Measurements from ENCODE around the gene TMEM130.

Gene TMEM130

GRCh38 chr7:98869597-98870120, at the start of gene TMEM130:
Gene TMEM130 (minus strand): TSS chr7:98870014. CDS start chr7:98869861, 153 bp downstream.
- ATAC-seq = peak; percentile 37
- no peaks in the 10 kb centered on the region for H3K9me3 Mint-ChIP-seq
- peak within 1 kb of the TSS; percentile 79 for H3K27ac Mint-ChIP-seq
- H3K36me3 Mint-ChIP-seq = no peaks in the 10 kb centered on the region
- H3K27me3 Mint-ChIP-seq = no peaks in the 10 kb centered on the region
- peak within 1 kb of the TSS; percentile 85 for H3K4me3 Mint-ChIP-seq
- H3K4me1 Mint-ChIP-seq = peaks cover 18% of the 10 kb centered on the region

- Mint-ChIP-seq H3K27ac (no peak overlapping the region), H3K4me1 (no peaks in the 10 kb centered on the region), H3K36me3 (peaks cover 67% of the 10 kb centered on the region), H3K4me3 (no peak overlapping the region), H3K9me3 (no peaks in the 10 kb centered on the region), H3K27me3 (no peaks in the 10 kb centered on the region)
- no peak for ATAC-seq
These were observed 47.5 kb upstream of the TMEM130 start for GRCh38 chr7:98917331-98917730.

GRCh38 chr7:98913612-98914011, 43.8 kb upstream of the TMEM130 start:
- Mint-ChIP-seq H3K36me3 (peaks cover 61% of the 10 kb centered on the region), H3K27me3 (no peaks in the 10 kb centered on the region), H3K27ac (no peak overlapping the region), H3K9me3 (no peaks in the 10 kb centered on the region), H3K4me1 (no peaks in the 10 kb centered on the region), H3K4me3 (no peak overlapping the region)
- no peak for ATAC-seq

GRCh38 chr7:98913026-98913425, 43.2 kb upstream of the TMEM130 start:
- no peak overlapping the region for H3K27ac Mint-ChIP-seq
- peaks cover 66% of the 10 kb centered on the region for H3K36me3 Mint-ChIP-seq
- no peak for ATAC-seq
- H3K9me3 Mint-ChIP-seq = no peaks in the 10 kb centered on the region
- H3K4me1 Mint-ChIP-seq = no peaks in the 10 kb centered on the region
- H3K27me3 Mint-ChIP-seq = no peaks in the 10 kb centered on the region
- no peak overlapping the region for H3K4me3 Mint-ChIP-seq

GRCh38 chr7:98911916-98912315, 42.1 kb upstream of the TMEM130 start:
- H3K4me3 Mint-ChIP-seq = no peak overlapping the region
- no peak for ATAC-seq
- H3K9me3 Mint-ChIP-seq = no peaks in the 10 kb centered on the region
- H3K27me3 Mint-ChIP-seq = no peaks in the 10 kb centered on the region
- no peak overlapping the region for H3K27ac Mint-ChIP-seq
- peaks cover 65% of the 10 kb centered on the region for H3K36me3 Mint-ChIP-seq
- no peaks in the 10 kb centered on the region for H3K4me1 Mint-ChIP-seq

- peaks cover 59% of the 10 kb centered on the region for H3K36me3 Mint-ChIP-seq
- no peak overlapping the region for H3K4me3 Mint-ChIP-seq
- no peak overlapping the region for H3K27ac Mint-ChIP-seq
These were observed 40.6 kb upstream of the TMEM130 start for GRCh38 chr7:98910427-98910826.

GRCh38 chr7:98909487-98909886, 39.7 kb upstream of the TMEM130 start:
- peaks cover 68% of the 10 kb centered on the region for H3K36me3 Mint-ChIP-seq

More at GRCh38 chr7:98910427-98910826, 40.6 kb upstream of the TMEM130 start:
- Mint-ChIP-seq H3K9me3 (no peaks in the 10 kb centered on the region), H3K4me1 (no peaks in the 10 kb centered on the region), H3K27me3 (no peaks in the 10 kb centered on the region)
- ATAC-seq = no peak

GRCh38 chr7:98908585-98908984, 38.8 kb upstream of the TMEM130 start:
- H3K36me3 Mint-ChIP-seq = peaks cover 73% of the 10 kb centered on the region
- ATAC-seq = no peak
- no peaks in the 10 kb centered on the region for H3K27me3 Mint-ChIP-seq
- no peaks in the 10 kb centered on the region for H3K4me1 Mint-ChIP-seq
- H3K27ac Mint-ChIP-seq = no peak overlapping the region
- no peaks in the 10 kb centered on the region for H3K9me3 Mint-ChIP-seq
- no peak overlapping the region for H3K4me3 Mint-ChIP-seq

More at GRCh38 chr7:98909487-98909886, 39.7 kb upstream of the TMEM130 start:
- no peak overlapping the region for H3K4me3 Mint-ChIP-seq
- no peaks in the 10 kb centered on the region for H3K9me3 Mint-ChIP-seq
- no peak for ATAC-seq
- no peaks in the 10 kb centered on the region for H3K27me3 Mint-ChIP-seq
- H3K27ac Mint-ChIP-seq = no peak overlapping the region
- no peaks in the 10 kb centered on the region for H3K4me1 Mint-ChIP-seq

- H3K27ac Mint-ChIP-seq = no peak overlapping the region
- ATAC-seq = no peak
- H3K4me1 Mint-ChIP-seq = no peaks in the 10 kb centered on the region
- H3K36me3 Mint-ChIP-seq = peaks cover 68% of the 10 kb centered on the region
- no peak overlapping the region for H3K4me3 Mint-ChIP-seq
- H3K9me3 Mint-ChIP-seq = no peaks in the 10 kb centered on the region
- H3K27me3 Mint-ChIP-seq = no peaks in the 10 kb centered on the region
These were observed 37.8 kb upstream of the TMEM130 start for GRCh38 chr7:98907570-98907969.

- H3K27ac Mint-ChIP-seq = no peak overlapping the region
- peaks cover 72% of the 10 kb centered on the region for H3K36me3 Mint-ChIP-seq
- no peak for ATAC-seq
- no peaks in the 10 kb centered on the region for H3K4me1 Mint-ChIP-seq
- H3K9me3 Mint-ChIP-seq = no peaks in the 10 kb centered on the region
- no peak overlapping the region for H3K4me3 Mint-ChIP-seq
- no peaks in the 10 kb centered on the region for H3K27me3 Mint-ChIP-seq
These were observed 33.4 kb upstream of the TMEM130 start for GRCh38 chr7:98903246-98903645.

- Mint-ChIP-seq H3K27me3 (no peaks in the 10 kb centered on the region), H3K36me3 (peaks cover 69% of the 10 kb centered on the region), H3K4me1 (no peaks in the 10 kb centered on the region), H3K27ac (no peak overlapping the region), H3K4me3 (no peak overlapping the region), H3K9me3 (no peaks in the 10 kb centered on the region)
- ATAC-seq = no peak
These were observed 32.7 kb upstream of the TMEM130 start for GRCh38 chr7:98902523-98902922.

GRCh38 chr7:98900815-98901214, 31.0 kb upstream of the TMEM130 start:
- ATAC-seq = no peak
- no peaks in the 10 kb centered on the region for H3K27me3 Mint-ChIP-seq
- peaks cover 78% of the 10 kb centered on the region for H3K36me3 Mint-ChIP-seq
- H3K9me3 Mint-ChIP-seq = no peaks in the 10 kb centered on the region
- H3K4me3 Mint-ChIP-seq = no peak overlapping the region
- H3K4me1 Mint-ChIP-seq = no peaks in the 10 kb centered on the region
- H3K27ac Mint-ChIP-seq = no peak overlapping the region

GRCh38 chr7:98899816-98900215, 30.0 kb upstream of the TMEM130 start:
- no peaks in the 10 kb centered on the region for H3K9me3 Mint-ChIP-seq
- no peak overlapping the region for H3K4me3 Mint-ChIP-seq
- no peak overlapping the region for H3K27ac Mint-ChIP-seq
- H3K27me3 Mint-ChIP-seq = no peaks in the 10 kb centered on the region
- H3K36me3 Mint-ChIP-seq = peaks cover 75% of the 10 kb centered on the region
- no peak for ATAC-seq
- H3K4me1 Mint-ChIP-seq = no peaks in the 10 kb centered on the region

GRCh38 chr7:98892609-98893008, 22.8 kb upstream of the TMEM130 start:
- peaks cover 66% of the 10 kb centered on the region for H3K36me3 Mint-ChIP-seq
- no peaks in the 10 kb centered on the region for H3K9me3 Mint-ChIP-seq
- no peak for ATAC-seq
- no peaks in the 10 kb centered on the region for H3K27me3 Mint-ChIP-seq
- peaks cover 10% of the 10 kb centered on the region for H3K4me1 Mint-ChIP-seq
- H3K27ac Mint-ChIP-seq = no peak overlapping the region
- H3K4me3 Mint-ChIP-seq = no peak overlapping the region

GRCh38 chr7:98887038-98887437, 17.2 kb upstream of the TMEM130 start:
- no peak overlapping the region for H3K27ac Mint-ChIP-seq
- peaks cover 19% of the 10 kb centered on the region for H3K4me1 Mint-ChIP-seq
- no peak for ATAC-seq
- no peak overlapping the region for H3K4me3 Mint-ChIP-seq
- H3K9me3 Mint-ChIP-seq = no peaks in the 10 kb centered on the region
- H3K27me3 Mint-ChIP-seq = no peaks in the 10 kb centered on the region
- H3K36me3 Mint-ChIP-seq = peaks cover 39% of the 10 kb centered on the region

GRCh38 chr7:98884416-98884815, 14.6 kb upstream of the TMEM130 start:
- ATAC-seq = no peak
- Mint-ChIP-seq H3K4me3 (no peak overlapping the region), H3K27ac (no peak overlapping the region), H3K36me3 (peaks cover 26% of the 10 kb centered on the region), H3K27me3 (no peaks in the 10 kb centered on the region), H3K9me3 (no peaks in the 10 kb centered on the region), H3K4me1 (peaks cover 28% of the 10 kb centered on the region)
